NCI-H2196 treated with DMSO at 0.1 percent for 48 hours (cell line): ENCODE results near the gene TTC23.
"Not testable (repeated sequence)": the region's sequence is repeated elsewhere in the genome, so short reads cannot be mapped to it uniquely, and the experiment has no call there.

Experiments used
- DNase-seq: peaks from one replicate; lab custom pipeline; 2025; ENCODE audit not compliant: unreplicated experiment; lab: John Stamatoyannopoulos, UW

Gene TTC23

DNA sequence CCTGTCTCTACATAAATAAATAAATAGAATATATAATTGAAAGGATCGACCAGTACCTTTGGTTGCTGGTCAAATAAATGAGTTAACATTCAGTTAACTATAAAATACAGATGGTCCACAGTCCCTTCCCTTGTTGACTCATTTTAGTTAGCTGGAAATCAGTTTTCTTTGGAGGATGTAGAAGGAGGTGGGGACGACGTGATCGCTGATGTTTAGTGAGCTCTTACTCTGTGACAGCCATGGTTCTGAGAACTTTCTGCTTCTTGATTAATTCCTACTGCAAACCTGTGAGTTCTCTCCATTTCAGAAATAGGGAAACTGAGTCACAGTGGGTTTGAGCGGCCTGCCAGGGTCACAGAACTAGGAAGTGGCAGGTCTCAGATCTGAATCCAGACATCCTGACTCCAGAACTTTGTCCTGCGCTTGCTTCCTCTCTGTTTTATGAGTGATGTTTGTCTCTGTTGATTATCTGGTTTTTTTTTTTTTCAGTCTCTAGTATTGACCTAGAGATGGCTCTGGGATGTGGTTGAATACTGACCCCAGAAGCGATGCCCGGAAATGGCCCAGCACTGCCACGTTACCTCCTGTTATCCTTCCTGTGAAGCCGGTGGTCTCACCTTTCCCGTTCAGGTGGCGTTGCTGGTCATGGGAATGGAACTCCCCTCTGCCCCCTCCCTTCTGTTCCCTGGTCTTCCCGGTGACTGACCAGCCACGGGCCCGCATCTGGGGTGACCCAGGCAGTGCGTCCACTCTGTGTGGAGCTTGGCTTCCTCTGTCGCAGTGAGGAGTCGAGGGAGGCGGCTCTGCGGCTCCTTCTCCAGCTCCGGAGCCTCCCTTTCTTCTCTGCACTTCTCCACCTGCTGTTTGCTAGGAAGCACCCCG, 126.3 kb downstream of the TTC23 start:
- DNase-seq: no peak

DNA sequence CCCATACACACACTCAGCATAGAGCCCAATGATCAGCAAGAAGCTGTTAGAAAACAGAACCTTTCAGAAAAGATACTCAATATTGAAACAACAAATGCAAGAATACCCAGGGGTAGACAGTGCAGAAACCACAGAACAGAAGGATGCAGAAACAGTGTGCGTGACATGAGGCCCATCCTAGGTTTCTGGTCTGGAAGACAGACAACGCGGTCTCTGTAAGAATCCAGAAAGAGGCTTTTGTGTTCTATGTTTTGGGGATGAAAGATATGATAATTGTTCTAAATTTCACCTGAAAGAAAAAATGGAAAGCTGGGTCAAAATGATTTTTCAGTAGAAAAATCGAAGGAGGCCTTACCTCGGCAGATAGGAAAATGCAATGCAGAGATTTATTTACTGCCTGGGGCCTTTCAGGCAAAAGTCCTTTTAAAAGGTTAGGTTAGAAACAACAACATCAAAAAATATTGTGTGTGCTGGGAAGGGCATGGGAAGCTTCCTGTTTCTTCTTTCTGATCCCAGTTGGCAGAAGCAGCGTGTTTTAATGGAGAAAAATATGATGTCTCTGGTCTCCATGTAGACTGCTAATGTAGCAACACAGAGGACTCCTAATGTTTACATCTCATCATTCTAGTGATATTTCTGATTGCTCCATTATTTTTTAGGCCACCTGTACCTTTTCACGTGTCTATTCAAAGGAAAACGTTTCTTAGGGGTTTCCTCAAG, 127.5 kb downstream of the TTC23 start:
- no peak for DNase-seq

DNA sequence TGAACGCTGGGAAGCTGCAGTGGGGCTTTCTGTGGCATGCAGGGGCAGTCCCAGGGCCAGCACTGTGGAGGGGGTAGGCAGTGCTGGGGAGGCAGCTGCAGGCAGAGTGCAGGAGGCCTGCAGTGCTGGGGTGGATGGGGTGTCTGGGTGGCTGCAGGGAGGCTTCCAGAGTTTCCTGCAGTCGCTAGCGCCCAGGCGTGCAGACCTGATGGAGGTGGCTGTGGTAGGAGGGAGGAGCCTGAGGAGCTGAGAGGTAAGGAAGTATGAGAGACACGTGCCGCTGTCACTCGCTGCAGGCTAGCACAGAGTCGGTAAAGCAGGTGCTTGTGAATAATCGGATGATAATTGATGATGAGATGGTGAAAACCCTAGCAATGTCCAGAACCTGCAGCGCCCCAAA, 128.2 kb downstream of the TTC23 start:
- no peak for DNase-seq

DNA sequence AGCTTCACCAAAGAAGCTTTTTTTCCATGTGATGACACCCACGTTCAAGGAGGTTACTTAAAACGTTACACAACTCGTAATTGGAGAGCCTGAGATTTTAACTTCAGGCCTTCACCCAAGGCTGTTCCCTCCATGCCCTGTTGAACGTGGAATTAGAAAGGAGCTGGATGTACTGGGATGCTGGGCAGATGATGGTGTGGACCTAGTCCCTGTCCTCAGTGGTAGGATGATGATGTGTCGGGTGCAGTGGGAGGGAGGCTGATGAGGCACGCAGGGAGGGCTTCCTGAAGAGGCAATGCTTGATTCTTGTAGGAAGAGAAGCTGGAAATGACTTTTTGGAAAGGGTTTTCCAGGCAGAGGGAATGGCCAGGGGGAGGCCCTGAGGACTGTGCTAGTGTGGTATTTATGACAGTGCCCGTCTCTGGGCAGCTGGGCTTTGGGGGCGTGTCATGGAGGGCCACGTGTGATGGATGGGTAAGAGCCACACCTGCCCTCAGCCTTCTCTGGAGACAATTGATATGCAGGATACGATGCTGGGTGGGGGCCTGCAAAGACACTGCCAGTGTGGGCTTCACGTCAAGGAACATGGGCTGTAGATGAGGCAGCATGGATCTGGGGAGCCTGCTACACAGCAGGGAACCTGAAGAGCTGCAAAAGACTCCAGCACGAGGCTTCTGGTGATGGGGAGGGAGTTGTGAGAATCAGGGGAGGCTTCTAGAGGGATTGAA, 129.2 kb downstream of the TTC23 start:
- DNase-seq: no peak

DNA sequence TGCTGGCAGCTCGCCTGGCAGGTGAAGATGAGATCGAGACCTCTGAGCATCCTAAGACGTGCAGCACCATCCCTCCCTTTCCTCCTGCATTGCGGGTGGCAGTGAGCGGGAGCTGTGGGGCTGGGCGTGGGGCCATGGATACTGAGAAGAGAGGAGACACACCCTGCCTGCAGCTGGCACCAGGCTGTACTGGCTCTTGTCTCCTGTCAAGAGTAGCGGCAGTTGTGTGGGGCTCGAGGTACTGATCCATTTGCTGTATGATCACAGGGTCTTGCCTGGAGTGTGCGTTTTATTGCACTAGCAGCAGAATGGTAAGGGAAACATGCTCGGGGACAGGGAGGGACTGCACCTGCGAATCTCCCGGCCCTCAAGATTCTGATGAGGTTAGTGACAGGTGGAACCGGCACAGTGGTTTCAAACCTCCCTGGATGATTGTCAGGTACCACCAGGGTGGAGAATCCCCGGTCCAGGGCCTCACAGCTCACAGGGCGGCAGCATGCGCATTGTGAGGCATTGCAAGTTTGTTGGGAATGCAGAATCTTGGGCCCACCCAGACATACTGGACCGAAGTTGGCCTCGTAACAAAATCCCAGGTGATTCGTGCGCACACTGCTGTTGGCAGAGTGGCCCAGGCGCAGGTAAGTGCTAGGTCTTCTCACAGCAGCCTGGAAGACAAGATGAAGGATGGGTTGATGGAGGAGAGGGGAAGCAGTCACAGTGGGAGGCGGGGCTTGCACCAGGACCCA, 130.4 kb downstream of the TTC23 start:
- DNase-seq: no peak

DNA sequence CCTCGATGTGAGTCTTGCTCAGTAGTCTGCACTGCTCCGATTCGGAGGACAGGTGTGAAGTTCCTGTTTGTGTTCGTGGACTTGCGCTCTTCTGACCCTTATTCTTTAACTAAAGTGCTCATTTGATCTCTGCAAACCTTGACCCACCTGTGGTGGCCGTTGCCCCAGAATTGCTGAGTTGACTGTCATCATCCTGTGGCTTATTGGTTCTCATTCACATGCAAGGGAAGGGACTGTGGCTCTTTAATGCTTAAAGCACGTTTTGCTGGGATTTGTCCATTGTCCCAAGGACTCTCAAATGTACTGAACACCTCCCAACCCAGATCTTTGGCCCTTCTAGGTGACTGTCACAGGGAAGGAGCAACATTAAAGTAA, 131.1 kb downstream of the TTC23 start:
- DNase-seq: no peak

DNA sequence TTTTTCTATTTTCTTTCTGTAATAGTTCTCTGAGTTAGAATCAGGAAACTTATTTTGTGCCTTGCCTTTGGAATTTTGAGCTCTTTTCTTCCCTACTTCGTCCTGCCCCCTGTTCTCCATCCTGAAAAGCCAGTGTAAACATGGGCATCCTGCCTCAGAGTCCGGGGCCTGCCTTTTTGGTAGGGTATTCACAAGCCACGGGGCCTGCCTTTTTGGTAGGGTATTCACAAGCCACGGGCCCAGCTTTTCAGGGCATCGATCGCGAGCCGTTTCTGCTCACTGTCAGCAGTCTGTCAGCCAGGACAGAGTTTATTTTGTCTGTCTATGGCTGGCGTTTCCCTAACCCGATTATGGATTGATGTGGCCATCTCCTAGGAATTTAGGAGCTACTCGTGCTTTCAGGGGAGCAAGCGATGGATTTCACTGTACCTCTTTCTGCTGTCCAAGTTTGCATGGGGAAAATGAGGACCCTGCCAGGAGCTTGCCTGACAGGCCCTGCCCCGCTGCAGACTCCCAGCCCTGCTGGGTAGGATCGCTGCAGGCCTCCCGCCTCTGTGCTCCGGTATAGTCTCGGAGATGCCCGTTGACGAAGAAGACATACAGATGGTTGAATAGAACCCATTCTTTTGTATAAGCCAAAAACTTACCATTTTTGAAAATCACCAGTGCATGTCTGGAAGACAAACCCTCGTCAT, 131.7 kb downstream of the TTC23 start:
- DNase-seq: no peak

DNA sequence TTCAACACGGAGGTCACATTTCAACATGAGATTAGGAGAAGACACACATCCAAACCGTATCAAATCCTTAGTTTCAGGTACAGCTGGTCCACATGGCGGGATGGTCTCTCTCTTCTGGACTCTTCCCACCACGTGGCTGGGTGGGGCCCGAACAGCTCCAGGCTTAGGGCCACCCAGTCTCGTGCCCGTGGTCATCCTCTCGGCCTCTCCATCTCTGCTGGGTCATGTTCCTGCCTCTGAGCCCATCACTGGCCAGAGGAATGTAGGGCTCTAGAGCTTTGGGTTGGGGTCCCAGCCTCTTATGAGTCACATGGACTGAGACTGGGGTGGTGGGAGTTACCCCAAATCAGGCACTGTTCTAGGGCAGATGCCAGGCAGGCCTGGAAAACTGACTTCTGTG, 132.3 kb downstream of the TTC23 start:
- no peak for DNase-seq

DNA sequence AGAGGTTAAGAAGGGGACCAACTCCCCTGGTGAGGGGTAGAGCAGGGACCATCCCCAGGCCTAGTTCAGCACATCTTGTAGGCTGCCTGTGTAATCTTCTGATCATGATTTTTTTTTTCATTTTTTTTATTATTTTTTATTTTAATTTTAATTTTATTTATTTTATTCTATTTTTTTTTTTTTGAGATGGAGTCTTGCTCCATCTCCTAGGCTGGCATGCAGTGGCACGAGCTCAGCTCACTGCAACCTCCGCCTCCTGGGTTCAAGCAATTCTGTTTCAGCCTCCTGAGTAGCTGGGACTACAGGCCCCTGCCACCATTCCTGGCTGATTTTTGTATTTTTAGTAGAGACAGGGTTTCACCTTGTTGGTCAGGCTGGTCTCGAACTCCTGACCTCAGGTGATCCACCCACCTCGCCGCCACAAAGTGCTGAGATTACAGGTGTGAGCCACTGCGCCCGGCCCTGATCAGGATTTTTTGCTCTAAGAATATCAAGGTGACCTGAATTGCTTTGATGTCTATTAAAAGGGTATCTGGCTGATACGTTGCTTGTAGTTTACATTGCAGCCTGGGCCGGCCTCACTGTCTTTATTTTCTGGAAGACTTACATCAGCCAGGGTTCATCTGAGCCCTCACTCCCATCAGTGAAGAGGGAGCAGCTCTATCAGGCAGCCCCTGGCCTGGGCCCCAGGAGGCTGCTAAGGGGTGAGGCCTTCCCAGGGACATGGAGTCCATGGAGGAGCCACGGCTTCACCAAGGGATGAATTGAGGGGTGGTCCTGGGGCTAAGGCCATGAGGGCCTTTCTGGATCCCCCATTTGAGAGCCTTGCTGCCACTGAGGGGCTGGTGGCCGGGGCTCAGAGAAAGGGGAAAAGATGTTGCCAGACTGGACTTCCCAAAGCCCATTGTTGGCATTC, 133.8 kb downstream of the TTC23 start:
- no peak for DNase-seq

DNA sequence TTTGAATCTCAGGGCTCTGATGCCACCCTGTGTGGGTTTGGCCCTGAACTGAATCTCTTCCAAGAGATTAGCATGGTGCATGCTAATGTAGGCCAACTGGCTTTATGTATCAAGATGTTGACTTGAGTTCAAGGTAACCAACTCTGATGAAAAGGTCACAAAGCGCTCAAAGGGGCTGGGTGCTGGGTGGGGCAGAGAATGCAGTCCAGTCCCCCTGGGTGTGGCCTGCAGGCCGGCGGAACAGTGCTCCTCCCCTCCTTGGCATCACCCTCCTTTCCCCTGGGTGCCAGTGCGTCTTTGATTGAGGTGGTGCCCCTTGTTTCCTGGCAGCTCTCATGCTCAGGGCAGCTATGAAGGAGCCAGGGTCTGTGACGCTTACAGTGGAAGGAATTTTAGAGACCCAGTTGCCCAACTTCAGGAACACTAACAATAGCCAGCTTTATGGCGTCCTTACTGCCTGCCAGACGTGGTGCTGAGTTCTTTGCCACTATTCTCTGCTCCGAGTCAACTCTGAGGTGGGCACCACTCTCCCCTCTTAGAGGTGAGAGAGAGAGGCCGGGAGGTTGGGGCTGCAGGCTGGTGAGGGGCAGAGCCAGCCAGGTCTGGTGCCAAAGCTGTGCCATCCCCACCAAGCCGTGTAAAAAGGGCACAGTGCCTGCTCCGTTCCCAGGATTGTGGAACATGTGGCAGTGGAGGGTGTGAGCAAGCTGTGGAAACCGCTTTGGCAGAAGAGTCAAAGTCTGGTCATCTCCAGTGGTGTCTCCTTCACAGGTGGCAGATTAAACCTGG, 134.7 kb downstream of the TTC23 start:
- DNase-seq: no peak

DNA sequence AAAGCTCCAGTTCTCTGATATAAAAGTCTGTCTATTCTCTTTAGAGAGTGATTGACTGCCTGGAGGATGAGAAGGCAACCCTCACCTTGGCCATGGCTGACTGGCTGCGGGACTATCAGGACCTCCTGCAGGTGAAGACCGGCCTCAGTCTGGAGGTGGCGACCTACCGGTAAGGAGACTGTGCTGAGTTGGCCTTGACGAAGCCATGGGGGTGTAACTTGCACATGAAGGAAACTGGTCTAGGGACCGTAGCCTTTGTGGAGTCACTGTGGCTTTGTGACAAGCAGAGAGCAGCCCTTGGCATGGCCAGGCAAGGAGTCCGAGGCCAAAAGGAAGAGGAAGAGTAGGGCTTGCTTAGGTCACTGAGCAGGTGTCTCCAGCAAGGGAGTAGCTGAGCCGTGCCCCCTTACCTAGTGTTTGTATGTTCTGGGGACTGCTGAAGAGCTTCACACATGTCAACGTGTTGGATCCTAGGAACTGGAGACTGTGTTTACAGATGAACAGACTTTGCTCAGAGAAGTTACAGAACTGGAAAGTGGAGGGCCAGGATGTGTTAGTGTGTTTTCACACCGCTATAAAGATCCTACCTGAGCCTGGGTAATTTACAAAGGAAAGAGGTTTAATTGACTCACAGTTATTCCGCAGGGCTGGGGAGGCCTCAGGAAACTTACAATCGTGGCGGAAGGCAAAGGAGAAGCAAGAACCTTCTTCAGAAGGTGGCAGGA, 135.7 kb downstream of the TTC23 start:
- no peak for DNase-seq

DNA sequence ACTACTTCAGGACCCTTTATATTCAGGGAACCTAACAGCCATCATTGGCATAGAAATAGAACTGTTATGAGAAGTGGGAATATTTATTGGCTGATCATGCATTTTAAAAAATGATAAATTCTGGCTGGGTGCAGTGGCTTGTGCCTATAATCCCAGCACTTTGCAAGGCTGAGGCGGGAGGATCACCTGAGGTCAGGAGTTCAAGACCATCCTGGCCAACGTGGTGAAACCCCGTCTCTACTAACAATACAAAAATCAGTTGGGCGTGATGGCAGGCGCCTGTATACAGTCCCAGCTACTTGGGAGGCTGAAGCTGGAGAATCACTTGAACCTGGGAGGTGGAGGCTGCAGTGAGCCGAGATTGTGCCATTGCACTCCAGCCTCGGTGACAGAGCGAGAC, 137.7 kb downstream of the TTC23 start:
- not testable (repeated sequence) for DNase-seq

DNA sequence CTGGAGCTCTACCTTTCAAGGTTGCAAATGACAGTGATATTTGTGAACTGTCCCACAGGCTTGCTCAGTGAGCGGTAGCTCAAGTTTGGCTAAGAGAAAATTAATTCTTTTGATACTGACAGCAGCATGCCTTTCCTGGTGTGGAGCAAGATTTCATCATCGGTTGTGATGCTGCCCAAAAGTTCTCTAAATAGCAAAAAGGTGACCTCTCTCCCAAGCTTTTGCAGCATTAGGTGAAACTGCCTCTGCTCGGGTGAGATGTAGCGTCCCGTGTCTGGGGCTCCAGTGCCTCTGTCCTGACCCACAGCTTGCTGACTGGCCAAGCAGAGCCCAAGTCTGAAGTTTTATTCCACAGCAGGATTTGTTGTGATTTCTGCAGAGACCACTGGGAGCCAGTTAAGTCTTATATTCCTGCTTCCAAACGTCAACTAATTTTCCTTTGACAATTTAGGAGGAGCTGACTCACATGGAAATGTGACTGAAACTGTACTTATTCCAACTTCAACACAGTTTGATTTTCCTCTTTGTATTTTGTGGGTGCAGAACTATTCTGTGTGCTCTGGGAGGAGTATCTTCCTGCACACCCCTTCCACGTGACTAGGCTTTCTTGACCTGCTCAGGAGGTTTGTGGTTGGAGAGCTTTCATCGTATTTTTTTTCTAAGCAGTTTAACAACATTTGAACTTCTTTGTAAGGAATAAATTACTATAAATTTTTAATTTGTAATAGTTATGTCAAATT, 138.6 kb downstream of the TTC23 start:
- DNase-seq: no peak

DNA sequence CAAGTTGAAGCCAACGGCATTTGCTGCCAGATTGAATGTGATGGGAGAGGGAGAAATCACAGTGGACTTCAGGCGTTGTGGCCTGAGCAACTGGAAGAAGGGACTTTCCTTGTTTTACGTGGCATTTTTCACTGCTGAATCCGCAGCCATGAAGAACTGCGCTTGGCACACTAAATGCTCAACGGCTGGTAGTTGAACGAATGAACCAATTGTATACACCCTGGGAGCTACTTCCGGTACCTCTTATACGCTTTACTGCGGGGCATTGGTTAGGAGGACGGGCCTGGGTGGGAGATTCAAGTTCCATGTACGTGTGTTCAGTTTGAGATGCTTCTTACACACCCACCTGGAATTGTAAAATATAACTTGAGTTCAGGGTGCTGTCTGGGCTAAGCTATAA, 139.3 kb downstream of the TTC23 start:
- no peak for DNase-seq

DNA sequence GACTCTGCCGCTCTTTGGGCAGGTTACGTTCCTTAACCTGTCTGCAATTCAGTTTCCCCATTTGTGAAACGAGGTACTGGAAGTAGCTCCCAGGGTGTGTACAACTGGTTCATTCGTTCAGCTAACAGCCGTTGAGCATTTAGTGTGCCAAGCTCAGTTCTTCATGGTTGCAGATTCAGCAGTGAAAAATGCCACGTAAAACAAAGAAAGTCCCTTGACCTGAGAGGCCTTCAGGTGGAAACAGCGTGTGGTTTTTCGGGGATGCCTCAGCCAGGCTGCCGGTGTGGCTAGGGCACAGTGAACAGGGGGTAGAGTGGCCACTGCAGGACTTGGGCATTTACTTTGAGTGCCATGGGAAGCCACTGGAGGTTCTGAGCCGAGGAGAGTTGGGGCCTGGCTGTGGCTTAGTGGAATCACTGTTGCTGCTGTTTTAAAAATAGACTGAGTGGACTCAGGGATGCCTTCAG, 139.8 kb downstream of the TTC23 start:
- no peak for DNase-seq

DNA sequence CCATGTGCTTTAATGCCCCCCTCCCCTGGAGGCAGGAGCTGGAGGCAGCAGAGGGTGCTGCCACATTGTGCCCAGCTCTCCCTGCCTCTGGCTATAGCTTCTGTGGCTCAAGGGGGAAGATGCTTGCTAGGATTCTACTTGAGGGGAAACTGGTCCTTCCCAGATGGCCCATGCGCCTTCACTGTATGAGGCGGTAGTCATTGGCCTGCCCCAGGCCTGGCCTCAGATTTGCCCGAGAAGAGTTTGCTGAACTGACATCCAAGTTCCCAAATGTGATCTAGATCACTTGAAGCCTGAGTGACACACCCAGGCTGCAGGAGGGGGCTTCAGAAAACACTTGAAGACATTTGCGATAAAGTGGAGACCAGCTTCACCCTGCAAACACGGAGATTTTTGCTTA, 140.4 kb downstream of the TTC23 start:
- DNase-seq: no peak
